OCI-M2 (cell line): ENCODE data around the gene CDCA4.
"Not testable (repeated sequence)": the region's sequence is repeated elsewhere in the genome, so short reads cannot be mapped to it uniquely, and the experiment has no call there.

Source experiments
- DNase-seq: peaks from one replicate; lab custom pipeline; 2025; ENCODE audit not compliant: unreplicated experiment; lab: John Stamatoyannopoulos, UW

Gene CDCA4

GRCh38 chr14:105034315-105035039, 13.6 kb upstream of the CDCA4 start:
- no peak for DNase-seq

GRCh38 chr14:105033412-105033900, 12.6 kb upstream of the CDCA4 start:
- DNase-seq, result not testable (repeated sequence)

- DNase-seq, result not testable (repeated sequence)
These were observed 11.6 kb upstream of the CDCA4 start for GRCh38 chr14:105032451-105032901.

- DNase-seq, result no peak
These were observed 10.0 kb upstream of the CDCA4 start for GRCh38 chr14:105030836-105031396.

- no peak for DNase-seq
These were observed 9.3 kb upstream of the CDCA4 start for GRCh38 chr14:105030194-105030593.

- DNase-seq, result no peak
These were observed 8.5 kb upstream of the CDCA4 start for GRCh38 chr14:105029402-105029801.

GRCh38 chr14:105028251-105028927, 7.5 kb upstream of the CDCA4 start:
- DNase-seq, result no peak

GRCh38 chr14:105027718-105028117, 6.8 kb upstream of the CDCA4 start:
- DNase-seq, result not testable (repeated sequence)

- DNase-seq, result no peak
These were observed 6.1 kb upstream of the CDCA4 start for GRCh38 chr14:105026802-105027563.

- no peak for DNase-seq
These were observed 5.3 kb upstream of the CDCA4 start for GRCh38 chr14:105026033-105026785.

- no peak for DNase-seq
These were observed 4.5 kb upstream of the CDCA4 start for GRCh38 chr14:105025429-105025828.

GRCh38 chr14:105023791-105024480, 3.1 kb upstream of the CDCA4 start:
- DNase-seq, result no peak

- DNase-seq, result no peak
These were observed 2.3 kb upstream of the CDCA4 start for GRCh38 chr14:105023144-105023543.

- no peak for DNase-seq
These were observed 1.4 kb upstream of the CDCA4 start for GRCh38 chr14:105022276-105022670.

GRCh38 chr14:105021656-105022275, 883 bp upstream of the CDCA4 start:
- DNase-seq, result no peak

- no peak for DNase-seq
These were observed 745 bp downstream of the CDCA4 start for GRCh38 chr14:105019861-105020814.

- DNase-seq, result no peak
These were observed 2.5 kb downstream of the CDCA4 start for GRCh38 chr14:105018414-105018813.

GRCh38 chr14:105015905-105016304, 5.0 kb downstream of the CDCA4 start:
- DNase-seq, result no peak
